ENCODE measurements around the gene PNPLA5.
"Not testable (repeated sequence)": the region's sequence is repeated elsewhere in the genome, so short reads cannot be mapped to it uniquely, and the experiment has no call there.

PNPLA5 gene, protein sequence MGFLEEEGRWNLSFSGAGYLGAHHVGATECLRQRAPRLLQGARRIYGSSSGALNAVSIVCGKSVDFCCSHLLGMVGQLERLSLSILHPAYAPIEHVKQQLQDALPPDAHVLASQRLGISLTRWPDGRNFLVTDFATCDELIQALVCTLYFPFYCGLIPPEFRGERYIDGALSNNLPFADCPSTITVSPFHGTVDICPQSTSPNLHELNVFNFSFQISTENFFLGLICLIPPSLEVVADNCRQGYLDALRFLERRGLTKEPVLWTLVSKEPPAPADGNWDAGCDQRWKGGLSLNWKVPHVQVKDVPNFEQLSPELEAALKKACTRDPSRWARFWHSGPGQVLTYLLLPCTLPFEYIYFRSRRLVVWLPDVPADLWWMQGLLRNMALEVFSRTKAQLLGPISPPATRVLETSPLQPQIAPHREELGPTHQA

DNA sequence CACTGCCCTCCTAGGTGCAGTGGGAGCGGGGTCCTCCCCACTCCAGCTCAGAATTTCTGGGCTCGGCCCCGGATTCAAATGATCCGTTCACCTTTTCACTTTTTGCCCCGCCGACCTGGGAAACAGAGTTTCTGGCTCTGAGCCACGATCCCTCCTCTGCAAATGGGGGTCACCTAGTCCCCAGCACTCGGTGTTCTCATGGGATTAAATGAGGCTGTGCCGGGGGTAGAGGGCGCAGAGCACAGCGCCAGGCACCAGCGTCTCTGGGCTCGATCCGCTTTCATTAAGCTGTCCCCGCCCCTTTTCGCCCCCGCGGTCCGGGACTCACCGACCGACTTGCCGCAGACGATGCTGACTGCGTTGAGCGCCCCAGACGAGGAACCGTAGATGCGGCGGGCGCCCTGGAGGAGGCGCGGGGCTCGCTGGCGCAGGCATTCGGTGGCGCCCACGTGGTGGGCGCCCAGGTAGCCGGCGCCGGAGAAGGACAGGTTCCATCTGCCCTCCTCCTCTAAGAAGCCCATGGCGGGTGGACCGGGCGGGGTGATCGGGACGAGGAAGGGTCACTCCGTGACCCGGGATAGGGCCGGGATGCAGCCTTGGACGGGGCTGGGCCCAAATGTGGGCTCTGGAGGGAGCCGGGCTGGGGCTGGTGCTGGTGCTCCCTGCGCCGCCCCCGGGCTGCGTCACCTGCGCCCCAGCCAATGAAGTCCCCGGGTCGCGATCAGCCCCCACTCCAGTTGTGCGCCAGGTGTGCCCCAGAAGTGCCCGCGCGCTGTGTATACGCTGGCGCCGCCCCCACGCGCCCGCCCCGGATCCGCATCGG, at the start of gene PNPLA5:
Gene PNPLA5 (minus strand): TSS at position 654 of the 823 bp plus-strand sequence. CDS start 133 bp downstream, at position 521.
- peak; percentile 74 for DNase-seq

DNA sequence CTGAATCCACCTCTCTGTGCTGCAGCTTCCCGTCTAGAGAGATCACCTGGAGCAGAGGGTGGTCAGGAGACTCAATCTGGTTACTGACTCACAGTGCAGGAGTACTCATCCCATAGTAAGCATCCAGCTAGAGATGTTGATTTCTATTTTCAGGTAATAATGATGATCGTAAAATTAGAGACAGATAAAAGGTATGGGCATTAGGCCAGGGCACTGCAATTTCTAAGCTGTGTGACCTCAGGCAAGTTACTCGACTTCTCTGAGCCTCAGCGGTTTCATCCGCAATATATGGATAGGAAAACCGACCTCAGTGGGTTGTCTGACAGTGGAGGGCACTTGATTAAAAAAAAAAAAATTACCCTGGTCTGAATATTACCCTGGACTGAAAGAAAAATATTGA, 49.6 kb upstream of the PNPLA5 start:
- no peak for DNase-seq

DNA sequence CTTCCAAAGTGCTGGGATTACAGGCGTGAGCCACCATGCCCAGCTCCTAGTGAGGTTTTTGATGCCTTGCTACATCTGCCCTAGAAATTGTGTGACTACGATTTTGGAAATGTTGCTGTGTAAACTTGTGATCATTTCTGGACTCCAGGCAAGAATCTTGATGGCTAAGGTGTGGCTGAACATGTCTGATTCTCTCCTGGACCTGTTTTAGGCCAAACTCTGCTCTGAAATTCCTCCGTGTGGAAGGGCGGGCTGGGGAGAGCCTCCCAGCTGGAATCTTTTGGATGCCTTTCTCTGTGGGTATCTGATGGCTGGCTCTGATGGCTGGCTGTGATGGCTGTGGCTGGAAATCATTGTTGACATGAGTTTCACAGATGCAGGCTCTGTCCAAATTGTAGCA, 40.0 kb upstream of the PNPLA5 start:
- no peak for DNase-seq

DNA sequence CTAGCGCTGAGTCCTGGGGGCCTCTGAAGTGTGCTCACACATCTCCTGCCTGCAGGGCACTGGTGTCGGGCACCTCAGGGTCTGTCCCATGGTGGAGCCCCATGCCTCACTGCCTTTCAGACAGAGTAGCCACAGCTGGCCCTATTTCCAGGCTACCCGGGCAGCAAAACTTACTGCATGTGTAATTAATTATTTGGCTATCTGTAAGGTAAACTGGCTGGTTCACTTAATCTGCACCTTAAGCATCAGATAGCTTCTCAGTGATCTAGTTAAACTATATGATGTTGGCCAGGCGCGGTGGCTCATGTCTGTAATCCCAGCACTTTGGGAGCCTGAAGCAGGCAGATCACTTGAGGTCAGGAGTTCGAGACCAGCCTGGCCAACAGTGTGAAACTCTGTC, 37.1 kb upstream of the PNPLA5 start:
- no peak for DNase-seq

DNA sequence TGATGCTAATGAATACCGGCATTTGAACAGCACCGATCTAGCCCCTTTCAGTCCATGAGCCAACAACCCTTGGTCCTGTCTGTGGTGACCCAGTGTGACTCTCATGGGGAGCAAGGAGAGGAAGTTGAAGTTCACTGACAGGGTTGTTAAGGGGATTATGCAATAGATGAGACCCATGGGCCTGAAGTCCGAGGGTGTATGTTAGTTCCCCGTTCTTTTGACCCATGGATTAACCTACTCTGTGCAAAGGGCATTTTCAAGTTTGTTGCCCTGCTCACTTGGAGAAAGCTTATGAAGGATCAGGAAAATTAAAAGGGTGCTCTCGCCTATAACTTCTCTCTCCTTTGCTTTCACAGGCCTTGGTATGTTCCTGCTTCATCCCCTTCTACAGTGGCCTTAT, 36.7 kb upstream of the PNPLA5 start:
- no peak for DNase-seq

DNA sequence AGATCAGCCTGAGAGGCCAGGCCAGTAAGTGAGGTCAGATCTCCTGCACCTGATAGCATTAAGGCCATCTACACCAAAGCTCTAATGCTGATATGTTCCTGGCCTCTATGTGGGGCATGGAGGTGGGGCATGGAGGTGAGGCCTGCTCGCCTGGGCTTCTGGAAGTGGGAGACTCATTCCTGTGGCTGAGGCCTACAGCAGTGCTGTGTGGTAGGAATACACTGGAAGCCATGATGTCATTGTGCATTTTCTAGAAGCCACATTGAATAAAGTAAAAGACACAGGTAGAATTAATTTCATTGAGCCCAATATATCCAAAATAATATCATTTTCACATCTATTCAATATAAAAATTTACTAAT, 34.5 kb upstream of the PNPLA5 start:
- no peak for DNase-seq

DNA sequence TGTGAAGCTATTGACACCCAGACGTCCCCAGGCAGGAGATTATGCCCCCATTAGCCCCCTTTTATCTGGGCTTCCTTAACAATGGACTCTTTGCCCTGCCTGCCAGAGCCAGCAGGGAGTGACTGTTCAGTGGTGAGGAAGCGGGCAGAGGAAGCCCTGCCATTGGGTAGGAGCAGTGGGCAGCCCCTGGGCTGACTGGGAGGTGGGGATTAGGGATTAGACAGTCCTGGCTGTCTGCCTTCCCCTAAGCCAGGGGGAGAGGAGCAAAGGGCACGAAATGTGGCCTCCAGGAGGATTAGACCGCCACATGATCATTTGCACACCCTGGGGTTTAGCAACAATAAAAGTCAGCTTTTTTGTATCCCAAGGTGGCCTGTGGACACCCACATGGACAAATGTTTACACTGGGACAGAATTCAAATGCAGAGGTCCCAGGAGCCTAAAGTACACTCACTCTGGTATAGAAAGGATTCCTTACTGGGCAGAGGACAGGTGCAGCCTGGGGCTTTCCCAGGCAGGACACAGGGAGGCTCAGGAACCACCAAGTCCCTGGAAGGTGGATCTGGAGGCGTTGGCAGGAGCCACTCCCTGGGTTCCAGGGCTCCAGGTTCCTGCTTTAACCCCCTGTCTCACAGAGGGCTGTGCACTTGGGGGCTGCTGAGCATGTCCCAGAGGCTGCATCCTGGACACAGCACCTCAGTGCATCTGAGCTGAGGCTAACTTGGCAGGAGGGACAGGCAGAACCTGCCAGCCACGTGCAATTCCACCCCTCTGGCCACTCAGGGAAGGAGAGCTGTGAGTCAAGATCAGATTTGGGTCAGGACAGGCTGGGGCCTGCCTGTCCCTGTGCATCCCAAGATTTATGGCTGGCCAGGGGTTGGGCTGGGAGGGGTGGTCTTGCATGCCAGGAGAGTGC, 33.9 kb upstream of the PNPLA5 start:
- no peak for DNase-seq

DNA sequence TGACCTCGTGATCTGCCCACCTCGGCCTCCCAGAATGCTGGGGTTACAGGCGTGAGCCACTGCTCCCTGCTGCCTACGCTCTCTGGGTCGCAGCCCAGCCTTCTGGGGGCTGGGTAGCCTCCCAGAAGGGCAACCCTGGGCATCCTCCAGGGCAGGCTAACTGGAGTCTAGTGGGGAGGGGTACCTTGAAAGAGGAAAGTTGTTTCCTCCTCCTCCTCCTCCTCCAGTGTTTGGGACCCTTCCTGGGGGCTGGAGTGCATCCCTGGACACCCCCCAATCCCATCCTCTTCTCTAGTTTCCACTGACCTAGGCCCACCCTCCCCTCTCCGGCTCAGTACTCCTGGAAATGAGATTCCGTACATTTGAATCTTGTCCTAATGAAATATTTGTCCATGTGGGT, 33.1 kb upstream of the PNPLA5 start:
- DNase-seq, result no peak

DNA sequence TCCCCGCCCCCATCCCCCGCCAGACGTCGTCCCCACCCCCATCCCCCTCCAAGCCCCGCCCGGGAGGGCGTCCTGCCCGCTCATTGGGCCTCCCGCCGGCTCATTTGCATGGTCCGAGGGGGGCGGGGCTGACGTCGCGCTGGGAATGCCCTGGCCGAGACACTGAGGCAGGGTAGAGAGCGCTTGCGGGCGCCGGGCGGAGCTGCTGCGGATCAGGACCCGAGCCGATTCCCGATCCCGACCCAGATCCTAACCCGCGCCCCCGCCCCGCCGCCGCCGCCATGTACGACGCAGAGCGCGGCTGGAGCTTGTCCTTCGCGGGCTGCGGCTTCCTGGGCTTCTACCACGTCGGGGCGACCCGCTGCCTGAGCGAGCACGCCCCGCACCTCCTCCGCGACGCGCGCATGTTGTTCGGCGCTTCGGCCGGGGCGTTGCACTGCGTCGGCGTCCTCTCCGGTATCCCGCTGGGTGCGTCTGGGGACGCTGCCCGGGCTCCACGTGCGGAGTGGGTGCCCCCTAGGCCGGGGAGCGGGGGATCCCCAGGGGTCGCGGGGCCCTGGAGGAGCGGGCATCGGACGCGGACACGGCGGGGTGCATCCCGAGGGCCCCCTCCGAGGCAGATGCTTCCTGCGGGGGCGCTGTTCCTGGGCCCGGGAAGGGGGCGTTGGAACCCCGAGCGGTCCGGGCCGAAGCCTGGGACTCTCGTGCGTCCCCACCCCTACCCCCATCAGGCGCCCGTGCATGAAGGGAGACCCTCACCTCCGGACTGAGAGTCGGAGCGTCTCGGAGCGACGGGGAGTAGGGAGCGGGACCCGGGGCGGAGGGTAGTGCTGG, 32.0 kb upstream of the PNPLA5 start, which contains the start of gene PNPLA3:
Gene PNPLA3 (plus strand): TSS at position 175 of the 834 bp plus-strand sequence. CDS start 107 bp downstream, at position 282.
- DNase-seq, result peak; percentile 77

DNA sequence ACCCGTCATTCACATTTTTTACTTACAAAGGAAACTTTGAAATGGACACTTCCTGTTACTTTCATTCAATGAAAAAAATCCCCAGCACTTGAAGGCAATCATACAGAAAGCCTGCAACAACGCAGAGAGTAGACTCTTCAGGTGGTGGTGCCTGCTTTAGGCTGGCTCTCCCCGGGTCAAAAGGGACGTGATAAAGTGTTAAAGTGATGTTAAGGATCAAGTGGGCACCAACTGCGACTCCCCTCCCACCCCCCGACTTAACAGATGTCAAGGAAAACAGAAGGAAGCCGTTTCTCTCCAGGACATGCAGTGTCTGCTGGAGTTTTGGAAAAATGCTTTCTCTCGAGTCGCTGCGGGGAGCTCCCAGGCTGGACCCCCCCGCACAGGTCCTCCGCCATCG, 31.4 kb upstream of the PNPLA5 start:
- peak; percentile 32 for DNase-seq

DNA sequence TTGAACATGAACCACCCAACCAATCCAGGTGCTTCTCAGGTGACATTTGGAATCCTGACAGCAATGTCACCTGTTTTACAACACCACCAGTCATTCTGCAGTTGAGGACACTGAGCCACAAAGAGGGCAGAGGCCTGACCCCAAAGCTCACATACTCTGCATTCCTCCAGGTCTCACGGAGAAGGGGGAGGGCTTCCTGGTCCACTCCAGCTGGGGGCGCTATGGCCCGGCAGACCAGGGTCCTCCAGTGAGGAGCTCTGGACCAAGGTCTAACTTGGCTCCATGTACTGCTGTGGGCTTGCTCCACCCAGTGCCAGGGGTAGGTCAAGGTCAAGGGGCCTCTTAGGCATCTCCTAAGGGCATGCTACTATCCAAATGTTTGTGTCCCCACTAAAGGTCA, 30.3 kb upstream of the PNPLA5 start:
- no peak for DNase-seq

DNA sequence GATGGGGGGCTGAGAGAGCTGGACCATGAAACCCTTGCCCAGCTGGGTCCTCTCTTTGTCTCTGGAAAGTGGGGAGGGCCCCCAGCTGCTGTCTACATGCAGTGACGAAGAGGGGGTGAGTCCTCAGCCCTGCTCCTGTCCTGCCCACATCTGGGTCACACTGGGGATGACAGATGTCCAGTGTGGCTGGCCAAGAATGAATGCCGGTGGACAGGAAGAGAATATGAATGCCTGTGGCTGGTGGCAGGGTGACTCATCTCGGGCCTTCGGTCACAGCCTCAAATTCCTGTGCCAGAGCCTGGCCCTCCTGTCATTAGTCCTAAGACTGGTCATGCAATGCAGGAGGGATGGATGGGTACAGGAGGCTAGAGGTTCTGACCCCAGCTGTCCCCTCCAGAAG, 29.6 kb upstream of the PNPLA5 start:
- DNase-seq, result no peak

DNA sequence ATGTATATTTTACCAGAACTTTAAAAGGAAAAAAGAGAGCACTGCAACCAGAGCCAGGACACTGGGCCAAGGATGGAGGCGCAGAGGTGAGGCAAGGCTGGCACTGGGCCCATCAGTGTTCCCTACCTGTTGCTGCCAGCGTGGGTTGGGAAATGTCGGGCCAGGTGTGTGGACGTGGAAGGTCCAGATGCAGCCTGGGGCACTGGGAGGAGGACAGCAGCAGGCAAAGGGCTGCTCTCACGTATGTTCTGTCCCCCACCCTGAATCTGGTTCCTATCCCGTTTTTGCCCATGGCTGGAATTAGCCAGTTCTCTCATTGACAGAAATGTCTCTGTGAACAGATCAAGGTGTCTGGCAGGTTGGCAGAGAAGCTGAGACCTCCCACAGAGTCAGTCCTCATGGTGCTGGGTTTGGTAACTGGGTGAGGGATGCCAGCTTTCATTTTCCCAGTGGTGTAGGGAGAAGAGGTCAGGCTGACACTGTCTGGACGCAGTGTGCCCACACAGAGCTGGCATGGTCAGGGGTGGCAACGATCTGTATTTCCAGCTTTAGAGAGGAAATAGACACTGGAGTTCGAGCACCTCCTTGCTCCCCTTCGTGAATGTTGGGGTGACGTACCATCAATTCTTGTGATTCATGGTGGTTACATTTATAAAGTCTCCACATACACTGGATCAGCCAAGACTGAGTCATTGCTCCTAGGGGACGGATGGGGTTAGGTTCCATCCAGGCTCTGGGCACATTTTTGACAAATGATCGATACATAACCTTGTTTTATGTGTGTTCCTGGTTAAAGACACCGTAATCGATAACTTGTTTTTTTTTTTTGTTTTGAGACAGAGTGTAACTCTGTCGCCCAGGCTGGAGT, 27.5 kb upstream of the PNPLA5 start:
- DNase-seq, result no peak

DNA sequence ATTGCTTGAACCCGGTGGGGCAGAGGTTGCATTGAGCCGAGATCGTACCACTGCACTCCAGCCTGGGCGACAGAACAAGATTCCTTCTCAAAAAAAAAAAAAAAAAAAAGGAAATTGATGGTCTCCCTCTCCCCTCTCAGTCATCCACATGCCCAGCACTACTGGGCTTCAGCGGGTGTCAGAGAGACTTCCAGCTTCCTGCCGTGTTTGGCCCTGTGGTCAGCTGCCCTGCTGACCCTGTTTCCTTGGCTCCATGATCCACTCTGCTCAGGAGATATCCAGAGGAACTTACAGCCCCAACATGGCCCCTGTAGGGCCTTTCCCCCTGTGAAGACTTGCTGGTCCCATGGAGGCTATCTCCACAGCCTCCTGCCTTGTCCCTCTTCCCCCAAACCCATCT, 25.7 kb upstream of the PNPLA5 start:
- DNase-seq, result no peak

DNA sequence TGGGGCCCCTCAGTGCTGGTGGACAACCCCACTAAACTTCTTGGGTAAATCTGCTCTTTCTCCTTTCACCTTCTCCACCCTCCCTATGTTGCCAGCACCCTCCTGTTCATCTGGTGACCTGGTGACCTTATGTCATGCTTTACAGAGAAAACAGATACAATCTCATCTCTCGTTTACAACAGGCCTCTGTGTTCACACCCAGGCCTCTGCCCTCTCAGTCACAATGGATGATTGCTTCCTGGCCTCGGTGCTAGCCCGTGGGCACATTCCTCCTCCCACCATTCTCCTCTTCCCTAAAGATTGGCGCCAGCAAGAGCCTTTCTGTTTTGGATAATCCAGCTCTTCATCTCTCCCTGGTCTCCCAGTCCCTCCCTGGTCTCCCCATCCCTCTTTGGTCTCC, 19.5 kb upstream of the PNPLA5 start:
- DNase-seq, result no peak

DNA sequence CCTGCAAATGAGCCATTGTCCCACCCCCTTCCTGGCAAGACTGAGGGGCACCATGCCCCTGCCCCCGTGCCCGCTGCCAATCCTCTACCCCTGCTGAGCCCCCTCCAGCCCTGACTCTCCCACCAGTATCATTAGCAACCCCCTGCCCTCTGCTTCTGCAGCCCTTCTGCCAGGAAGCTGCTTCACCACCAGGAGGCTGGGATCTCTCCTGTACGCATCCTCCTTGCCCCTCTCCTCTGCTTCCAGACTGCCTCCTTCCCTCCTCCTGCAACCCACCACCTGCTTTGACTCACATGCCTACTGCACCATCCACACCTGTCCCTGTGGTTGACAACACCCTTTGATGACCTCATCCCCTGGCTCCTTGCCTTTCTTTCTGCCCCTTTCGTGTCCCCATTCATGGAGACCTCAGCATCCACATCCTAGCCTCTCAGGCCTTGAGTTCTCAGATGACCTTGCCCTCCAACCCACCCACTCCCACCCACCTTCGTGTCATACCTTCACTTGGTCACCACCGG, 18.4 kb upstream of the PNPLA5 start:
- peak; percentile 48 for DNase-seq

DNA sequence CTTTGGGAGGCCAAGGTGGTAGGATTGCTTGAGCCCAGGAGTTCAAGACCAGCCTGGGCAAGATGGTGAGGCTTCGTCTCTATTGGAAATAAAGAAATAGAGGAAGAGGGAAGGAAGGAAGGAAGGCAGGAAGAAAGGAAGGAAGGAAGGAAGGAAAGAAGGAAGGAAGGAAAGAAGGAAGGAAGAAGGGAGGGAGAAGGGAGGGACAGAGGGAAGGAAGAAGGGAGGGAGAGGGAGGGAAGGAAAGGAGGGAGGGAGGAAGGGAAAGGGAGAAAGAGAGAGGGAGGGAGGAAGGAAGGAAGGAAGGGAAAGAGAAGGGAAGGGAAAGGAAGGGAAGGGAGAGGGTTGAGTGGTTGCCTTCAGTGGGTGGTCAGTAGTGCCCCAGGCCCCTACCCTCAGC, 17.9 kb upstream of the PNPLA5 start:
- DNase-seq, result no peak

DNA sequence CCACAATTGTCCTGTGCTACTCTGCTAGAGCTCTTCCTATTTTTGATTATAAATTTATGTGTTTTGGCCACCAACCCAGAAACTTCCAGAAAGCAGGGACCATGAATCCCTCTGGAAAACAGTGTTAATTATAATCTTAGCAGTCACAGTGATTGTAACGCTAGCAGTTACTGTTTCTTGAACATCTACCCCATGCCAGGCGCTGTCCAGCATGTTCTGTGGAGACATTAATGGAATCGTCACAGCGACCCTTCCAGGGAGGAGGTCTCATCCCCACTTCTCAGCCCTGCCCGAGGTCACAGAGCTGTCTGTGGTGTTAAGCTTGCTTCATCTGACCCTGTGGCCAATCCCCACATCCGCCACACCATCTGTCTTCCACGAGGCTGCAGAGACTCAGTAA, 13.9 kb upstream of the PNPLA5 start:
- DNase-seq, result no peak

DNA sequence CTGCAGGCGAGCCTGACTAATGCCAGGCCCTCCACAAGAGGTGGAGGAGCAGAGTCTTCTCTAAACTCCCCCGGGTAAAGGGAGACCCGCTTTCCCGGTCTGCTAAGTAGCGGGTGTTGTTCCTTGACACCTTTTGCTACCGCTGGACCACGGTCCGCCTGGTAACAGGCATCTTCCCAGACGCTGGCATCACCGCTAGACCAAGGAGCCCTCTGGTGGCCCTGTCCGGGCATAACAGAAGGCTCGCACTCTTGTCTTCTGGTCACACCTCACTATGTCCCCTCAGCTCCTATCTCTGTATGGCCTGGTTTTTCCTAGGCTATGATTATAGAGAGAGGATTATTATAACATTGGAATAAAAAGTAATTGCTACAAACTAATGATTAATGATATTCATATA, 12.6 kb upstream of the PNPLA5 start:
- DNase-seq, result not testable (repeated sequence)

DNA sequence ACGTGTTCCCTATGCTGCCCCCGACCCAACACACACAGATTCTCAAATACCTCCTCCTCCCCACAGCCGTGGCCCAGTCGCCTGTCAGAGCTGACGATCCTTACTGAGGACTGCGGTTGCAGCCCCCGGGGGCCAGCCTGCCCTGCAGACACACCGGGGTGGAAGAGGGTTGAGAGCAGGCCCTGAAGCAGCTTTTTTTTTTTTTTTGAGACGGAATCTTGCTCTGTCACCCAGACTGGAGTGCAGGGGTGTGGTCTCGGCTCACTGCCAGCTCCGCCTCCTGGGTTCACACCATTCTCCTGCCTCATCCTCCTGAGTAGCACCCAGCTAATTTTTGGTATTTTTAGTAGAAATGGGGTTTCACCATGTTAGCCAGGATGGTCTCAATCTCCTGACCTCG, 11.2 kb upstream of the PNPLA5 start:
- DNase-seq, result peak; percentile 42

Measured in RPMI8226 (cell line).